IMR-90 (cell line): Measurements from ENCODE around the gene IL22RA2. TPM values are rescaled to one million over a fixed set of nuclear protein-coding genes. Genes with fewer than 3 reads are reported as not detected.

Source experiments
- ATAC-seq: fragments of 200-7000 bp; cut with Tn5 transposase; 2 replicates; pipeline ENCODE4 v1.9.1; 2020; ENCODE audit warnings: low read depth, mild to moderate bottlenecking, moderate library complexity
- BruUV-seq: library from RNA; stranded (reverse); fragments of 400-500 nt; replicated peaks from 2 replicates; lab custom pipeline; 2021; lab: Mats Ljungman, UMichigan
- CTCF ChIA-PET: fragments of 300-600 bp; formaldehyde crosslinking; extraction: SDS; loops from one replicate; lab custom pipeline; 2021; ENCODE audit warnings: antibody characterized with exemption; lab: Yijun Ruan, JAX
- POLR2A ChIA-PET: fragments of 300-600 bp; sonication (Branson Sonifier 250); formaldehyde crosslinking; loops from one replicate; lab custom pipeline; 2022; ENCODE audit warnings: antibody characterized with exemption; ENCODE audit not compliant: unreplicated experiment; lab: Charles Lee
- DNase-seq: peaks from one replicate; pipeline ENCODE4 v3.0.0; 2013
- H2AFZ ChIP-seq: replicated peaks from 2 replicates; pipeline ENCODE3; 2013; ENCODE audit warnings: low read length, mild to moderate bottlenecking; ENCODE audit not compliant: poor library complexity
- H2AK5ac ChIP-seq: 2 replicates; pipeline ENCODE4 v1.6.1; 2013; ENCODE audit warnings: low read depth, low read length, inconsistent platforms
- H2AK9ac ChIP-seq: replicated peaks from 2 replicates; pipeline ENCODE3; 2013; ENCODE audit warnings: mild to moderate bottlenecking, low read depth, low read length, moderate library complexity; ENCODE audit not compliant: poor library complexity
- H2BK120ac ChIP-seq: 2 replicates; pipeline ENCODE4 v1.6.1; 2013; ENCODE audit warnings: low read depth, low read length, inconsistent platforms
- H2BK15ac ChIP-seq: 3 replicates; pipeline ENCODE4 v1.6.1; 2013; ENCODE audit warnings: low read depth, low read length, inconsistent platforms
- H2BK20ac ChIP-seq: 2 replicates; pipeline ENCODE4 v1.6.1; 2013; ENCODE audit warnings: low read depth, mild to moderate bottlenecking, inconsistent platforms, low read length, moderate library complexity
- H2BK5ac ChIP-seq: 2 replicates; pipeline ENCODE4 v1.6.1; 2013; ENCODE audit warnings: mild to moderate bottlenecking, low read depth, low read length, inconsistent platforms; ENCODE audit not compliant: poor library complexity, severe bottlenecking
- H3K14ac ChIP-seq: replicated peaks from 2 replicates; pipeline ENCODE4 v1.6.1; 2013; ENCODE audit warnings: low read depth, low read length, inconsistent platforms
- H3K18ac ChIP-seq: 2 replicates; pipeline ENCODE4 v1.6.1; 2013; ENCODE audit warnings: low read depth, low read length, control low read depth
- H3K23ac ChIP-seq: 2 replicates; pipeline ENCODE4 v1.6.1; 2013; ENCODE audit warnings: low read depth, low read length, inconsistent platforms
- H3K27ac ChIP-seq: 2 replicates; pipeline ENCODE4 v1.5.1; 2013; ENCODE audit warnings: mild to moderate bottlenecking, control low read depth, low read length; ENCODE audit not compliant: insufficient read depth
- H3K27me3 ChIP-seq: 2 replicates; pipeline ENCODE4 v1.6.1; 2013; ENCODE audit warnings: low read length; ENCODE audit not compliant: control insufficient read depth, insufficient read depth
- H3K36me3 ChIP-seq: 2 replicates; pipeline ENCODE4 v1.6.1; 2013; ENCODE audit warnings: low read length, mixed read lengths; ENCODE audit not compliant: control insufficient read depth, insufficient read depth
- H3K4ac ChIP-seq: 2 replicates; pipeline ENCODE4 v1.6.1; 2013; ENCODE audit warnings: low read depth, low read length, inconsistent platforms
- H3K4me1 ChIP-seq: 2 replicates; pipeline ENCODE4 v1.6.1; 2013; ENCODE audit warnings: low read length, mixed read lengths; ENCODE audit not compliant: control insufficient read depth, insufficient read depth
- H3K4me2 ChIP-seq: 2 replicates; pipeline ENCODE4 v1.6.1; 2013; ENCODE audit warnings: low read depth, mild to moderate bottlenecking, control low read depth, low read length, moderate library complexity
- H3K4me3 ChIP-seq: 2 replicates; pipeline ENCODE4 v1.5.1; 2013; ENCODE audit warnings: low read depth, mild to moderate bottlenecking, control low read depth, low read length, moderate library complexity; ENCODE audit not compliant: insufficient read depth
- H3K56ac ChIP-seq: 2 replicates; pipeline ENCODE4 v1.6.1; 2013; ENCODE audit warnings: low read length, inconsistent platforms; ENCODE audit not compliant: insufficient read depth; ENCODE audit errors: extremely low read depth
- H3K79me1 ChIP-seq, 2 experiments: 2 replicates each; pipeline ENCODE4 v1.6.1; 2013; ENCODE audit warnings: low read length in 2 of 2, inconsistent platforms in 1 of 2, low read depth in 1 of 2
- H3K9ac ChIP-seq: 2 replicates; pipeline ENCODE4 v1.6.1; 2013; ENCODE audit warnings: low read depth, low read length, control low read depth
- H3K9me1 ChIP-seq: 2 replicates; pipeline ENCODE4 v1.6.1; 2013; ENCODE audit warnings: low read length, inconsistent platforms; ENCODE audit not compliant: insufficient read depth
- H3K9me3 ChIP-seq: 2 replicates; pipeline ENCODE4 v1.6.1; 2013; ENCODE audit warnings: low read length; ENCODE audit not compliant: control insufficient read depth, insufficient read depth
- H4K20me1 ChIP-seq: 2 replicates; pipeline ENCODE4 v1.6.1; 2013; ENCODE audit warnings: low read length, inconsistent platforms; ENCODE audit not compliant: insufficient read depth
- H4K5ac ChIP-seq: 2 replicates; pipeline ENCODE4 v1.6.1; 2013; ENCODE audit warnings: mild to moderate bottlenecking, low read depth, low read length, control low read depth
- H4K8ac ChIP-seq, 2 experiments: 2 replicates each; pipeline ENCODE4 v1.6.1; 2013; ENCODE audit warnings: low read depth in 2 of 2, low read length in 2 of 2, control low read depth in 1 of 2, inconsistent platforms in 1 of 2
- H4K91ac ChIP-seq: 2 replicates; pipeline ENCODE4 v1.6.1; 2013; ENCODE audit warnings: low read depth, low read length, inconsistent platforms; ENCODE audit not compliant: insufficient read depth
- BHLHE40 ChIP-seq: fragments of 150-350 bp; IDR thresholded peaks from 2 replicates; pipeline ENCODE4 v1.6.1; 2016; ENCODE audit warnings: mild to moderate bottlenecking, low read depth, low read length
- MAZ ChIP-seq: IDR thresholded peaks from 2 replicates; pipeline ENCODE4 v1.6.1; 2012; ENCODE audit warnings: low read depth, mild to moderate bottlenecking, low read length, improper control_type of control experiment, moderate library complexity, borderline replicate concordance
- NFE2L2 ChIP-seq: fragments of 150-350 bp; IDR thresholded peaks from 2 replicates; pipeline ENCODE4 v1.6.1; 2016; ENCODE audit warnings: low read depth, mild to moderate bottlenecking, low read length
- POLR2A ChIP-seq: IDR thresholded peaks from 2 replicates; pipeline ENCODE4 v1.6.1; 2012; ENCODE audit warnings: mild to moderate bottlenecking, low read depth, low read length
- WGBS, 2 experiments: methylation state at CpG; one replicate each; pipeline versions ENCODE4 v1.1.5 to v1.1.7; 2013; ENCODE audit warnings: missing lambda C conversion rate in 2 of 2; ENCODE audit not compliant: insufficient read length in 1 of 2; ENCODE audit errors: extremely low coverage in 2 of 2; 5-methylcytosine and 5-hydroxymethylcytosine counted together
- dilution Hi-C: fragments of 300-500 bp; cut with HindIII; formaldehyde crosslinking; loops from one replicate; pipeline ENCODE4 v1.14.3; 2018; ENCODE audit warnings: low sequenced_read_pairs; ENCODE audit not compliant: unreplicated experiment
- in situ Hi-C: fragments of 300-500 bp; cut with MboI; formaldehyde crosslinking; loops from 3 replicates; pipeline ENCODE4 v1.14.3; 2019; ENCODE audit warnings: low sequenced_read_pairs, inconsistent platforms, mixed read lengths
- intact Hi-C: fragments of 100-400 bp; cut with micrococcal nuclease; formaldehyde crosslinking; loops from 2 replicates; pipeline ENCODE4 v1.10.0; 2022
- polyA plus RNA-seq, 3 experiments: library from polyadenylated mRNA; depleted of rRNA; stranded (reverse); fragments of >200 nt; gene quantifications; 2 replicates each; pipeline ENCODE4 v1.2.3, GENCODE V29; 2012; ENCODE audit warnings: low replicate concordance in 1 of 3
- total RNA-seq: library from RNA; depleted of rRNA; stranded (reverse); fragments of >200 nt; gene quantifications from 2 replicates; pipeline ENCODE4 v1.2.3, GENCODE V29; 2012

The IL22RA2 gene
- total and polyA plus RNA-seq, 2 of the 4 experiments (the other 2 are of a cell fraction): not detected

- H4K5ac ChIP-seq: no peak overlapping the region
- H3K9me1 ChIP-seq: no peaks in the 10 kb centered on the region
- no peaks in the 10 kb centered on the region for H4K20me1 ChIP-seq
- no peaks in the 10 kb centered on the region for H3K9me3 ChIP-seq
- H3K36me3 ChIP-seq: peaks cover 29% of the 10 kb centered on the region
- no peak overlapping the region for H4K8ac ChIP-seq
- H3K23ac ChIP-seq: no peak overlapping the region
- ATAC-seq (no peak), DNase-seq (no peak)
- H4K91ac ChIP-seq: no peak overlapping the region
- no peak overlapping the region for H2BK5ac ChIP-seq
- no peak overlapping the region for H3K4ac ChIP-seq
- no peaks in the 10 kb centered on the region for H3K27me3 ChIP-seq
- H3K14ac ChIP-seq: no peak overlapping the region
- H3K9ac ChIP-seq: no peak overlapping the region
- H2BK120ac ChIP-seq: no peak overlapping the region
- dilution Hi-C loops: no loop called here
- peaks cover 3 to 4% of the 10 kb centered on the region in 2 experiments; a peak in 2 of 4 replicates for H3K79me1 ChIP-seq
- H2BK15ac ChIP-seq: no peak overlapping the region
- no peak overlapping the region for H2AK9ac ChIP-seq
- no peak overlapping the region for H3K4me2 ChIP-seq
- H2BK20ac ChIP-seq: no peak overlapping the region
- H2AK5ac ChIP-seq: no peak overlapping the region
- CTCF ChIA-PET: interaction anchor here (0.6 kb wide), 1 partner anchor 769 kb away, joined by 5 read pairs; no protein-coding TSS in a partner anchor
- no peak overlapping the region for H3K56ac ChIP-seq
- no CpG with 5 or more reads among the region's 6 CpGs for WGBS, 2 experiments
- intact Hi-C loops: no loop called here
- in situ Hi-C loops: no loop called here
- H3K27ac ChIP-seq: no peak overlapping the region
- no TSS peak for BruUV-seq
- no peak overlapping the region for H3K4me3 ChIP-seq
- no peak overlapping the region for H2AFZ ChIP-seq
- TF ChIP-seq MAZ (no peak), BHLHE40 (no peak), NFE2L2 (no peak), POLR2A (no peak)
- H3K4me1 ChIP-seq: no peaks in the 10 kb centered on the region
- POLR2A ChIA-PET: no interaction called here
- no peak overlapping the region for H3K18ac ChIP-seq
Measured at GRCh38 chr6:137202078-137202477, 28.6 kb upstream of the IL22RA2 start.
